Naive thymus-derived CD4-positive, alpha-beta T cell (primary cell): Measurements from ENCODE around the gene HS6ST3. TPM values are rescaled to one million over a fixed set of nuclear protein-coding genes. Genes with fewer than 3 reads are reported as not detected.

Experiments used
- ATAC-seq: fragments of 150-1000 bp; cut with Tn5 transposase; 2 replicates; pipeline ENCODE4 v1.10.0; 2021; ENCODE audit warnings: mild to moderate bottlenecking, moderate library complexity
- CTCF ChIA-PET: fragments of 350-600 bp; sonication (Branson Sonifier 250); formaldehyde crosslinking; loops from one replicate; lab custom pipeline; 2021; ENCODE audit warnings: antibody characterized with exemption; lab: Charles Lee
- POLR2A ChIA-PET: fragments of 350-600 bp; sonication (Branson Sonifier 250); formaldehyde crosslinking; loops from one replicate; lab custom pipeline; 2021; ENCODE audit warnings: antibody characterized with exemption, inconsistent platforms; lab: Charles Lee
- DNase-seq, 9 donors: peaks; one replicate each; pipeline versions ENCODE4 v3.0.0 to v3.0.0-alpha.2; 2020 to 2022; ENCODE audit warnings: mixed read lengths in 1 of 9
- H3K27ac ChIP-seq: one replicate; pipeline ENCODE4 v1.7.0; 2013; ENCODE audit warnings: mild to moderate bottlenecking, low read depth, low read length, moderate library complexity
- H3K27me3 ChIP-seq, 2 donors: one replicate each; pipeline ENCODE4 v1.7.0; 2013; ENCODE audit warnings: low read length in 2 of 2, mild to moderate bottlenecking in 2 of 2, moderate library complexity in 2 of 2; ENCODE audit not compliant: control insufficient read depth in 2 of 2, insufficient read depth in 2 of 2
- H3K36me3 ChIP-seq, 3 experiments: 1 replicate in 2 of 3; 2 replicates in 1 of 3; pipeline ENCODE4 v1.7.0; 2013; ENCODE audit warnings: low read length in 3 of 3, mild to moderate bottlenecking in 3 of 3, moderate library complexity in 1 of 3; ENCODE audit not compliant: insufficient read depth in 3 of 3, control insufficient read depth in 2 of 3
- H3K4me1 ChIP-seq, 2 donors: one replicate each; pipeline ENCODE4 v1.7.0; 2013; ENCODE audit warnings: low read length in 2 of 2, mild to moderate bottlenecking in 2 of 2, moderate library complexity in 1 of 2; ENCODE audit not compliant: control insufficient read depth in 2 of 2, insufficient read depth in 2 of 2
- H3K4me3 ChIP-seq: 2 replicates; pipeline ENCODE4 v1.7.0; 2013; ENCODE audit warnings: mild to moderate bottlenecking, low read length
- H3K9me3 ChIP-seq, 3 experiments: 1 replicate in 2 of 3; 2 replicates in 1 of 3; pipeline ENCODE4 v1.7.0; 2013; ENCODE audit warnings: low read length in 3 of 3; ENCODE audit not compliant: control insufficient read depth in 2 of 3
- H3K27ac Mint-ChIP-seq, 9 donors: one replicate each; pipeline ENCODE4 v1.8.0; 2020 to 2022; ENCODE audit warnings: mixed read lengths in 9 of 9, mild to moderate bottlenecking in 8 of 9, moderate library complexity in 5 of 9, inconsistent platforms in 2 of 9
- H3K27me3 Mint-ChIP-seq, 5 donors: one replicate each; pipeline ENCODE4 v1.8.0; 2021 to 2022; ENCODE audit warnings: mixed read lengths in 5 of 5, mild to moderate bottlenecking in 1 of 5
- H3K36me3 Mint-ChIP-seq, 5 donors: one replicate each; pipeline ENCODE4 v1.8.0; 2020 to 2022; ENCODE audit warnings: mixed read lengths in 5 of 5, mild to moderate bottlenecking in 3 of 5, inconsistent platforms in 1 of 5
- H3K4me1 Mint-ChIP-seq, 7 donors: one replicate each; pipeline ENCODE4 v1.8.0; 2020 to 2022; ENCODE audit warnings: mixed read lengths in 7 of 7, mild to moderate bottlenecking in 3 of 7, inconsistent platforms in 1 of 7
- H3K4me3 Mint-ChIP-seq, 10 donors: one replicate each; pipeline ENCODE4 v1.8.0; 2020 to 2022; ENCODE audit warnings: mild to moderate bottlenecking in 10 of 10, mixed read lengths in 10 of 10, moderate library complexity in 6 of 10, inconsistent platforms in 2 of 10
- H3K9me3 Mint-ChIP-seq, 11 donors: one replicate each; pipeline ENCODE4 v1.8.0; 2020 to 2022; ENCODE audit warnings: mixed read lengths in 11 of 11, mild to moderate bottlenecking in 4 of 11, inconsistent platforms in 1 of 11, moderate library complexity in 1 of 11
- intact Hi-C, 2 donors: fragments of 100-400 bp; cut with micrococcal nuclease; formaldehyde crosslinking; loops; one replicate each; pipeline ENCODE4 v1.15.1; 2023
- polyA plus RNA-seq, 2 donors: library from polyadenylated mRNA; unstranded; fragments of 300-500 nt; fragmentation: Illumina TruSeq; gene quantifications; one replicate each; pipeline ENCODE4 v1.2.3, GENCODE V29; 2021
- total RNA-seq, 6 experiments: library from RNA in 5 of 6; stranded (reverse) in 5 of 6; gene quantifications; 1 replicate in 5 of 6; 2 replicates in 1 of 6; pipeline ENCODE4 v1.2.3 and lab custom pipeline; 2021 to 2026

Gene HS6ST3
- total and polyA plus RNA-seq, 7 experiments from 2014 or later: not detected

DNA sequence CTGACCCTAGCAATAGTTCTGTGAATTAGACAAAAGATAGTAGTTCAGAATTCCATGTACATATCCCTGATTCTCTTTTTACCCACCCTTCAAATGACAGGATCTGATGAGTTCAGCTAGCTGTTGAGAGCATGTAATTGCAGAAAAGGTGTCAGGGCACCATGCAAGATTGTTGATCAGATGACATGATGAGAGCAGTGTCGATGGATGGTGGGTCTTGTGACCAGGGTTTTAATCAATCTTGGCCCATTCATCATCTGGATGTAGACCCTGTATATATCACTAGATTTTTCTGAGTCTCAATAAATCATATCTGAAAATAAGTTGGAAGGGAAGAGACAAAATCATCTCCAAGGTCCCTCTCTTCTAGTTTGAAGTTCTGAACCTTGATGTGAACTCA, 525.3 kb downstream of the HS6ST3 start:
- CTCF ChIA-PET: no interaction called here
- ATAC-seq: no peak
- intact Hi-C loops: no loop called here
- Mint-ChIP-seq H3K36me3 (peaks cover 0 to 6% (median 0%) of the 10 kb centered on the region in 5 donors), H3K27ac (no peak overlapping the region), H3K9me3 (peaks cover 0 to 17% (median 12%) of the 10 kb centered on the region in 11 donors), H3K27me3 (no peaks in the 10 kb centered on the region), H3K4me1 (no peaks in the 10 kb centered on the region), H3K4me3 (no peak overlapping the region)
- no peak for DNase-seq
- Histone ChIP-seq H3K4me3 (no peak overlapping the region), H3K4me1 (no peaks in the 10 kb centered on the region), H3K9me3 (peaks cover 0 to 7% (median 0%) of the 10 kb centered on the region in 3 experiments), H3K36me3 (no peaks in the 10 kb centered on the region), H3K27me3 (no peaks in the 10 kb centered on the region), H3K27ac (no peak overlapping the region)
- POLR2A ChIA-PET: no interaction called here

GRCh38 chr13:96617528-96617927, 527.6 kb downstream of the HS6ST3 start:
- Mint-ChIP-seq H3K9me3 (peaks cover 0 to 12% (median 3%) of the 10 kb centered on the region in 11 donors), H3K27ac (no peak overlapping the region), H3K4me3 (no peak overlapping the region), H3K27me3 (no peaks in the 10 kb centered on the region), H3K4me1 (no peaks in the 10 kb centered on the region), H3K36me3 (peaks cover 0 to 2% (median 0%) of the 10 kb centered on the region in 5 donors)
- intact Hi-C loops: no loop called here
- Histone ChIP-seq H3K36me3 (no peaks in the 10 kb centered on the region), H3K27ac (no peak overlapping the region), H3K4me3 (no peak overlapping the region), H3K4me1 (no peaks in the 10 kb centered on the region), H3K27me3 (no peaks in the 10 kb centered on the region), H3K9me3 (no peaks in the 10 kb centered on the region)
- POLR2A ChIA-PET: no interaction called here
- DNase-seq (no peak), ATAC-seq (no peak)
- CTCF ChIA-PET: interaction anchor here (0.6 kb wide), 1 partner anchor 24 kb away, joined by 3 read pairs; no protein-coding TSS in a partner anchor

DNA sequence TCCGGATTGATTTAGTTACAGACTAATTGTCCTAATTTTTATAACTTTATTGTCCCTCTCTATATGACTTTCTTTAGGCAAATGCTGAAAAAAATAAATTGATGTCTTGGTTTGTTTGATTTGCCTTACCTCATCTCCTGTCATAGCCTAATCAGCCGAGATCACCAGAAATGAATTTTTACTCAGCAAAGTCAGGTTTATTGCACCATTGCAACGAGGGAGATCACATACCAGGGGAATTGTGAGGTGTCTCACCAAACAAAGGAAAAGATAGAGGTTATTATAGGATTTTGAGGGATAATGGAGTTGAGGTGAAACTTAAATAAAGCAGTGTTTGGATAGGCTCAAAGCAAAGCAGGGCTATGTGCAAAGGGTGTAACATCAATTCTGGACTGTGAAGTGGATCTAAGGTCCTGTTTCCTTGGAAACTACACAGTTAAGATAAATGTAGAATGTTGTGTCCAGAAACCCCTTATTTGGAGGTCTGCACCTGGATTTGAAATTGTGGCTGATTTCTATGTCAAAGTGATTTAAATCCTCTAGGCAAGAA, 531.8 kb downstream of the HS6ST3 start:
- Histone ChIP-seq H3K4me1 (no peaks in the 10 kb centered on the region), H3K27me3 (no peaks in the 10 kb centered on the region), H3K9me3 (no peaks in the 10 kb centered on the region), H3K27ac (no peak overlapping the region), H3K36me3 (no peaks in the 10 kb centered on the region), H3K4me3 (no peak overlapping the region)
- H3K27ac Mint-ChIP-seq: no peak overlapping the region
- ChIA-PET CTCF (no interaction called here), POLR2A (no interaction called here)
- peaks cover 0 to 12% (median 0%) of the 10 kb centered on the region in 11 donors for H3K9me3 Mint-ChIP-seq
- H3K4me1 Mint-ChIP-seq: no peaks in the 10 kb centered on the region
- H3K36me3 Mint-ChIP-seq: no peaks in the 10 kb centered on the region
- no peak overlapping the region for H3K4me3 Mint-ChIP-seq
- DNase-seq (no peak), ATAC-seq (no peak)
- intact Hi-C loops: no loop called here
- H3K27me3 Mint-ChIP-seq: no peaks in the 10 kb centered on the region

DNA sequence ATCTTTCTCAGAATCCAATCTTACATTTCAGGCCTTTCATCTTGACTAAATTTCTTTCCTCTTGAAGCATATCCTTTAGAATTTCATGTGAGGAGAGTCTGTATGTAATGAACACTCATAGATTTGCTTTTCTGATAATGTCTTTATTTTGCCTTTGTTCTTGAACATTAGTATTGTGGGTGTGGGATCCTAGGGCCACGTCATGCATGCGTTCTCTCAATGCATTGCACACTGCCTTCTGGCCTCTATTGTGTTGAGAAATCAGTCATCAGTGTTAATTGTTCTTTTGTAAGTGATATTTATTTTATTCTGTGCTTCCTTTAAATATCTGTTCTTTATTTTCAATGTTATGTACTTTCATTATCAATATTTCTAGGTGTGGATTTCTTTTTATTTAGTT, 539.4 kb downstream of the HS6ST3 start:
- ChIA-PET POLR2A (no interaction called here), CTCF (no interaction called here)
- peaks cover 0 to 27% (median 4%) of the 10 kb centered on the region in 11 donors for H3K9me3 Mint-ChIP-seq
- H3K27me3 ChIP-seq: no peaks in the 10 kb centered on the region
- H3K4me1 Mint-ChIP-seq: no peaks in the 10 kb centered on the region
- no peaks in the 10 kb centered on the region for H3K36me3 ChIP-seq
- H3K4me3 ChIP-seq: no peak overlapping the region
- no peak for DNase-seq
- no peaks in the 10 kb centered on the region for H3K4me1 ChIP-seq
- ATAC-seq: no peak
- no peak overlapping the region for H3K27ac ChIP-seq
- H3K36me3 Mint-ChIP-seq: no peaks in the 10 kb centered on the region
- intact Hi-C loops: no loop called here
- no peaks in the 10 kb centered on the region for H3K9me3 ChIP-seq
- H3K27ac Mint-ChIP-seq: no peak overlapping the region
- H3K4me3 Mint-ChIP-seq: no peak overlapping the region
- H3K27me3 Mint-ChIP-seq: no peaks in the 10 kb centered on the region

- no peaks in the 10 kb centered on the region for H3K36me3 ChIP-seq
- no peaks in the 10 kb centered on the region for H3K4me1 Mint-ChIP-seq
- no peak overlapping the region for H3K27ac ChIP-seq
- no peaks in the 10 kb centered on the region for H3K36me3 Mint-ChIP-seq
- H3K27me3 Mint-ChIP-seq: no peaks in the 10 kb centered on the region
- H3K4me3 ChIP-seq: no peak overlapping the region
- H3K27me3 ChIP-seq: no peaks in the 10 kb centered on the region
- no peak for ATAC-seq
- H3K9me3 Mint-ChIP-seq: peaks cover 1 to 34% (median 7%) of the 10 kb centered on the region in 11 donors
- no peak for DNase-seq
- H3K4me3 Mint-ChIP-seq: no peak overlapping the region
- intact Hi-C loops: no loop called here
- POLR2A ChIA-PET: no interaction called here
- no peaks in the 10 kb centered on the region for H3K4me1 ChIP-seq
- CTCF ChIA-PET: no interaction called here
- H3K9me3 ChIP-seq: no peaks in the 10 kb centered on the region
- no peak overlapping the region for H3K27ac Mint-ChIP-seq
Measured at GRCh38 chr13:96632536-96633320, 542.8 kb downstream of the HS6ST3 start.

GRCh38 chr13:96636001-96636709, 546.2 kb downstream of the HS6ST3 start:
- no peak overlapping the region for H3K4me3 ChIP-seq
- H3K27ac Mint-ChIP-seq: no peak overlapping the region
- POLR2A ChIA-PET: no interaction called here
- H3K27me3 ChIP-seq: no peaks in the 10 kb centered on the region
- CTCF ChIA-PET: no interaction called here
- no peaks in the 10 kb centered on the region for H3K36me3 ChIP-seq
- H3K4me1 Mint-ChIP-seq: no peaks in the 10 kb centered on the region
- no peaks in the 10 kb centered on the region for H3K9me3 ChIP-seq
- H3K9me3 Mint-ChIP-seq: peaks cover 0 to 28% (median 6%) of the 10 kb centered on the region in 11 donors
- intact Hi-C loops: no loop called here
- no peak overlapping the region for H3K4me3 Mint-ChIP-seq
- H3K36me3 Mint-ChIP-seq: no peaks in the 10 kb centered on the region
- ATAC-seq (no peak), DNase-seq (no peak)
- no peaks in the 10 kb centered on the region for H3K27me3 Mint-ChIP-seq
- H3K4me1 ChIP-seq: no peaks in the 10 kb centered on the region
- no peak overlapping the region for H3K27ac ChIP-seq
